ENCODE results near the gene TBL1X. TPM values are rescaled to one million over a fixed set of nuclear protein-coding genes. Genes with fewer than 3 reads are reported as not detected.
"Not testable (repeated sequence)": the region's sequence is repeated elsewhere in the genome, so short reads cannot be mapped to it uniquely, and the experiment has no call there.

Gene TBL1X
- total RNA-seq, 1 donor from 2014 or later: 12.3 TPM

GRCh38 chrX:9525511-9526248 lies 60.8 kb downstream of the TBL1X start:
- ATAC-seq (no peak), DNase-seq (no peak)
- intact Hi-C loops (cut with micrococcal nuclease): no loop called here

- ATAC-seq: no peak
- DNase-seq: no peak
- intact Hi-C loops (cut with micrococcal nuclease): no loop called here
These were observed 62.1 kb downstream of the TBL1X start for GRCh38 chrX:9526965-9527364.

GRCh38 chrX:9528498-9528897 lies 63.6 kb downstream of the TBL1X start:
- no peak for DNase-seq
- intact Hi-C loops (cut with micrococcal nuclease): no loop called here
- ATAC-seq: no peak

GRCh38 chrX:9529223-9529622 lies 64.4 kb downstream of the TBL1X start:
- intact Hi-C loops (cut with micrococcal nuclease): no loop called here
- no peak for ATAC-seq
- DNase-seq: no peak

- ATAC-seq (peak; percentile 95), DNase-seq (peak; percentile 80)
- intact Hi-C loops (cut with micrococcal nuclease): no loop called here
These were observed 66.0 kb downstream of the TBL1X start for GRCh38 chrX:9530848-9531274.

GRCh38 chrX:9532349-9532748 lies 67.5 kb downstream of the TBL1X start:
- intact Hi-C loops (cut with micrococcal nuclease): no loop called here
- ATAC-seq (peak; percentile 72), DNase-seq (peak; percentile 67)

GRCh38 chrX:9533611-9534010 lies 68.8 kb downstream of the TBL1X start:
- no peak for DNase-seq
- ATAC-seq: no peak
- intact Hi-C loops (cut with micrococcal nuclease): no loop called here

GRCh38 chrX:9534686-9535085 lies 69.8 kb downstream of the TBL1X start:
- intact Hi-C loops (cut with micrococcal nuclease): no loop called here
- ATAC-seq (peak; percentile 23), DNase-seq (no peak)

- no peak for ATAC-seq
- no peak for DNase-seq
- intact Hi-C loops (cut with micrococcal nuclease): no loop called here
These were observed 70.2 kb downstream of the TBL1X start for GRCh38 chrX:9535101-9535500.

- DNase-seq; intact Hi-C loops (cut with micrococcal nuclease); ATAC-seq: not testable (repeated sequence)
These were observed 71.3 kb downstream of the TBL1X start for GRCh38 chrX:9536156-9536555.

GRCh38 chrX:9537781-9538180 lies 72.9 kb downstream of the TBL1X start:
- intact Hi-C loops (cut with micrococcal nuclease): no loop called here
- ATAC-seq (no peak), DNase-seq (no peak)

GRCh38 chrX:9538544-9539045 lies 73.7 kb downstream of the TBL1X start:
- ATAC-seq: peak; percentile 12
- DNase-seq: no peak

GRCh38 chrX:9539605-9540387 lies 74.9 kb downstream of the TBL1X start:
- intact Hi-C loops (cut with micrococcal nuclease): no loop called here
- ATAC-seq (no peak), DNase-seq (no peak)

More at GRCh38 chrX:9538544-9539045, 73.7 kb downstream of the TBL1X start:
- intact Hi-C loops (cut with micrococcal nuclease): no loop called here

- intact Hi-C loops (cut with micrococcal nuclease): no loop called here
- DNase-seq: no peak
- ATAC-seq: peak; percentile 31
These were observed 77.4 kb downstream of the TBL1X start for GRCh38 chrX:9542106-9542760.

- intact Hi-C loops (cut with micrococcal nuclease): no loop called here
- DNase-seq (no peak), ATAC-seq (peak; percentile 82)
These were observed 77.9 kb downstream of the TBL1X start for GRCh38 chrX:9542761-9543111.

GRCh38 chrX:9555354-9555753 lies 90.5 kb downstream of the TBL1X start:
- intact Hi-C loops (cut with micrococcal nuclease): no loop called here
- ATAC-seq (no peak), DNase-seq (no peak)

- ATAC-seq (no peak), DNase-seq (no peak)
- intact Hi-C loops (cut with micrococcal nuclease): no loop called here
These were observed 92.2 kb downstream of the TBL1X start for GRCh38 chrX:9557091-9557490.

GRCh38 chrX:9557521-9557920 lies 92.7 kb downstream of the TBL1X start:
- intact Hi-C loops (cut with micrococcal nuclease): no loop called here
- ATAC-seq: no peak
- no peak for DNase-seq

- no peak for ATAC-seq
- intact Hi-C loops (cut with micrococcal nuclease): no loop called here
- no peak for DNase-seq
These were observed 93.8 kb downstream of the TBL1X start for GRCh38 chrX:9558615-9559014.

- DNase-seq: no peak
- no peak for ATAC-seq
- intact Hi-C loops (cut with micrococcal nuclease): no loop called here
These were observed 95.4 kb downstream of the TBL1X start for GRCh38 chrX:9560219-9560618.
